Measurements from ENCODE around the gene LPCAT2.

The LPCAT2 gene

GRCh38 chr16:55479430-55480140, 29.3 kb upstream of the LPCAT2 start:
- TF ChIP-seq POLR2A (IDR thresholded peaks at IDR 0.05; ENCODE audit: low read depth, low read length) (no peak), POU2F2 (IDR thresholded peaks at IDR 0.05; ENCODE audit: low read depth, low read length) (no peak), PAX5 (IDR thresholded peaks at IDR 0.05; ENCODE audit: insufficient read depth, low read length, severe bottlenecking) (no peak), TAF1 (IDR thresholded peaks at IDR 0.05; ENCODE audit: low read depth, low read length) (no peak), SPI1 (IDR thresholded peaks at IDR 0.05; ENCODE audit: low read depth, low read length) (no peak), POLR2AphosphoS5 (IDR thresholded peaks at IDR 0.05; ENCODE audit: low read depth, low read length) (no peak)
- FAIRE-seq (no peak), DNase-seq (ENCODE audit: insufficient read length, low spot score) (no peak)

- no peak for DNase-seq (ENCODE audit: insufficient read length, low spot score)
- FAIRE-seq = no peak
- no peak for TF ChIP-seq POLR2AphosphoS5 (IDR thresholded peaks at IDR 0.05; ENCODE audit: low read depth, low read length)
These were observed 28.6 kb upstream of the LPCAT2 start for GRCh38 chr16:55480228-55480655.

GRCh38 chr16:55481023-55481422, 27.8 kb upstream of the LPCAT2 start:
- TF ChIP-seq POU2F2 (IDR thresholded peaks at IDR 0.05; ENCODE audit: low read depth, low read length) = no peak
- TF ChIP-seq SPI1 (IDR thresholded peaks at IDR 0.05; ENCODE audit: low read depth, low read length) = no peak
- TF ChIP-seq PAX5 (IDR thresholded peaks at IDR 0.05; ENCODE audit: insufficient read depth, low read length, severe bottlenecking) = no peak
- TF ChIP-seq POLR2AphosphoS5 (IDR thresholded peaks at IDR 0.05; ENCODE audit: low read depth, low read length) = no peak
- no peak for TF ChIP-seq TAF1 (IDR thresholded peaks at IDR 0.05; ENCODE audit: low read depth, low read length)
- TF ChIP-seq POLR2A (IDR thresholded peaks at IDR 0.05; ENCODE audit: low read depth, low read length) = no peak
- DNase-seq (ENCODE audit: insufficient read length, low spot score) (no peak), FAIRE-seq (no peak)

- no peak for FAIRE-seq
- no peak for DNase-seq (ENCODE audit: insufficient read length, low spot score)
- TF ChIP-seq PAX5 (IDR thresholded peaks at IDR 0.05; ENCODE audit: insufficient read depth, low read length, severe bottlenecking) = no peak
These were observed 26.8 kb upstream of the LPCAT2 start for GRCh38 chr16:55482056-55482455.

- FAIRE-seq = no peak
- no peak for DNase-seq (ENCODE audit: insufficient read length, low spot score)
- TF ChIP-seq POLR2A (IDR thresholded peaks at IDR 0.05; ENCODE audit: low read depth, low read length) (no peak), SPI1 (IDR thresholded peaks at IDR 0.05; ENCODE audit: low read depth, low read length) (no peak), POLR2AphosphoS5 (IDR thresholded peaks at IDR 0.05; ENCODE audit: low read depth, low read length) (no peak), TAF1 (IDR thresholded peaks at IDR 0.05; ENCODE audit: low read depth, low read length) (no peak), PAX5 (IDR thresholded peaks at IDR 0.05; ENCODE audit: insufficient read depth, low read length, severe bottlenecking) (no peak), POU2F2 (IDR thresholded peaks at IDR 0.05; ENCODE audit: low read depth, low read length) (no peak)
These were observed 21.6 kb upstream of the LPCAT2 start for GRCh38 chr16:55487048-55487803.

GRCh38 chr16:55488306-55488705, 20.6 kb upstream of the LPCAT2 start:
- FAIRE-seq (no peak), DNase-seq (ENCODE audit: insufficient read length, low spot score) (no peak)
- no peak for TF ChIP-seq POLR2A (IDR thresholded peaks at IDR 0.05; ENCODE audit: low read depth, low read length)
- TF ChIP-seq POLR2AphosphoS5 (IDR thresholded peaks at IDR 0.05; ENCODE audit: low read depth, low read length) = no peak
- TF ChIP-seq TAF1 (IDR thresholded peaks at IDR 0.05; ENCODE audit: low read depth, low read length) = no peak
- no peak for TF ChIP-seq SPI1 (IDR thresholded peaks at IDR 0.05; ENCODE audit: low read depth, low read length)
- TF ChIP-seq PAX5 (IDR thresholded peaks at IDR 0.05; ENCODE audit: insufficient read depth, low read length, severe bottlenecking) = no peak
- TF ChIP-seq POU2F2 (IDR thresholded peaks at IDR 0.05; ENCODE audit: low read depth, low read length) = no peak

- DNase-seq (ENCODE audit: insufficient read length, low spot score) = no peak
- no peak for TF ChIP-seq POU2F2 (IDR thresholded peaks at IDR 0.05; ENCODE audit: low read depth, low read length)
- no peak for TF ChIP-seq POLR2A (IDR thresholded peaks at IDR 0.05; ENCODE audit: low read depth, low read length)
- TF ChIP-seq TAF1 (IDR thresholded peaks at IDR 0.05; ENCODE audit: low read depth, low read length) = no peak
- no peak for TF ChIP-seq POLR2AphosphoS5 (IDR thresholded peaks at IDR 0.05; ENCODE audit: low read depth, low read length)
- no peak for TF ChIP-seq SPI1 (IDR thresholded peaks at IDR 0.05; ENCODE audit: low read depth, low read length)
- no peak for TF ChIP-seq PAX5 (IDR thresholded peaks at IDR 0.05; ENCODE audit: insufficient read depth, low read length, severe bottlenecking)
- FAIRE-seq = no peak
These were observed 19.5 kb upstream of the LPCAT2 start for GRCh38 chr16:55489119-55489955.

GRCh38 chr16:55489956-55490265, 19.0 kb upstream of the LPCAT2 start:
- no peak for DNase-seq (ENCODE audit: insufficient read length, low spot score)
- TF ChIP-seq POLR2A (IDR thresholded peaks at IDR 0.05; ENCODE audit: low read depth, low read length) = no peak
- no peak for TF ChIP-seq PAX5 (IDR thresholded peaks at IDR 0.05; ENCODE audit: insufficient read depth, low read length, severe bottlenecking)
- TF ChIP-seq POLR2AphosphoS5 (IDR thresholded peaks at IDR 0.05; ENCODE audit: low read depth, low read length) = no peak
- no peak for TF ChIP-seq TAF1 (IDR thresholded peaks at IDR 0.05; ENCODE audit: low read depth, low read length)
- no peak for TF ChIP-seq SPI1 (IDR thresholded peaks at IDR 0.05; ENCODE audit: low read depth, low read length)
- TF ChIP-seq POU2F2 (IDR thresholded peaks at IDR 0.05; ENCODE audit: low read depth, low read length) = no peak
- no peak for FAIRE-seq

- FAIRE-seq (no peak), DNase-seq (ENCODE audit: insufficient read length, low spot score) (no peak)
- TF ChIP-seq PAX5 (IDR thresholded peaks at IDR 0.05; ENCODE audit: insufficient read depth, low read length, severe bottlenecking) = no peak
- TF ChIP-seq POLR2A (IDR thresholded peaks at IDR 0.05; ENCODE audit: low read depth, low read length) = no peak
- TF ChIP-seq POLR2AphosphoS5 (IDR thresholded peaks at IDR 0.05; ENCODE audit: low read depth, low read length) = no peak
- TF ChIP-seq SPI1 (IDR thresholded peaks at IDR 0.05; ENCODE audit: low read depth, low read length) = no peak
These were observed 18.6 kb upstream of the LPCAT2 start for GRCh38 chr16:55490301-55490700.

Data from GM12891 (cell line).